Adrenal gland (tissue), 5 donors: ENCODE data around the gene UBL5.

Source experiments
- POLR2A ChIP-seq, 2 donors: fragments of 450-650 bp; IDR thresholded peaks; one replicate each; pipeline ENCODE4 v1.6.1; 2017; ENCODE audit warnings: antibody characterized with exemption in 2 of 2, mild to moderate bottlenecking in 2 of 2, moderate library complexity in 1 of 2
- TF ChIP-seq, protein P1 (sequence below), 6 experiments: fragments of 450-650 bp in 4 of 6; fragments of 200-600 bp in 2 of 6; sonication (generic) in 1 of 6; IDR thresholded peaks; 1 replicate in 5 of 6; 2 replicates in 1 of 6; pipeline versions ENCODE4 v1.5.1 to v1.8.0; 2016 to 2021; ENCODE audit warnings: antibody characterized with exemption in 6 of 6, mild to moderate bottlenecking in 2 of 6, moderate library complexity in 1 of 6
- donor health status: DM: no; HTN: no; CAD: no.

DNA sequence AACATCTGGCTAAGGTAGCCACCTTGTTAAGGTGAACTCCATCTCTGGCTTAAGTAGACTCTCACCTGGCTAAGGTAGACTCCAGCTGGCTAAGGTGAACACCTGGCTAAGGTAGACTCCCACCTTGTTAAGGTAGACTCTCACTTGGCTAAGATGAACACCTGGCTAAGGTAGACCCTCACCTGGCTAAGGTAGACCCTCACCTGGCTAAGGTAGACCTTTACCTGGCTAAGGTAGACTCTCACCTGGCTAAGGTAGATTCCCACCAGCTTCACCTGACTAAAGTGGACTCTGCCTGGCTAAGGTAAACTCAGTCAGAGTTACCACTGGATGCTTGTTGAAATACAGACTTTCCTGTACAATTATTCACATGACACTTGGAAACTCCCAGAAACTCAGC is 31.0 kb downstream of the UBL5 start:
- no peak for TF ChIP-seq POLR2A (IDR thresholded peaks at IDR 0.05)
- TF ChIP-seq, protein P1, sequence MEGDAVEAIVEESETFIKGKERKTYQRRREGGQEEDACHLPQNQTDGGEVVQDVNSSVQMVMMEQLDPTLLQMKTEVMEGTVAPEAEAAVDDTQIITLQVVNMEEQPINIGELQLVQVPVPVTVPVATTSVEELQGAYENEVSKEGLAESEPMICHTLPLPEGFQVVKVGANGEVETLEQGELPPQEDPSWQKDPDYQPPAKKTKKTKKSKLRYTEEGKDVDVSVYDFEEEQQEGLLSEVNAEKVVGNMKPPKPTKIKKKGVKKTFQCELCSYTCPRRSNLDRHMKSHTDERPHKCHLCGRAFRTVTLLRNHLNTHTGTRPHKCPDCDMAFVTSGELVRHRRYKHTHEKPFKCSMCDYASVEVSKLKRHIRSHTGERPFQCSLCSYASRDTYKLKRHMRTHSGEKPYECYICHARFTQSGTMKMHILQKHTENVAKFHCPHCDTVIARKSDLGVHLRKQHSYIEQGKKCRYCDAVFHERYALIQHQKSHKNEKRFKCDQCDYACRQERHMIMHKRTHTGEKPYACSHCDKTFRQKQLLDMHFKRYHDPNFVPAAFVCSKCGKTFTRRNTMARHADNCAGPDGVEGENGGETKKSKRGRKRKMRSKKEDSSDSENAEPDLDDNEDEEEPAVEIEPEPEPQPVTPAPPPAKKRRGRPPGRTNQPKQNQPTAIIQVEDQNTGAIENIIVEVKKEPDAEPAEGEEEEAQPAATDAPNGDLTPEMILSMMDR (IDR thresholded peaks at IDR 0.05) = no peak
